A549 (cell line): ENCODE results near the gene PTGDS. TPM values are rescaled to one million over a fixed set of nuclear protein-coding genes. Genes with fewer than 3 reads are reported as not detected.

Experiments
- ATAC-seq, 2 experiments: fragments of 200-7000 bp in 1 of 2; fragments of >200 bp in 1 of 2; cut with Nextera tagmentation in 1 of 2; cut with Tn5 transposase in 1 of 2; 3 replicates each; pipeline versions ENCODE4 v1.8.0 to v1.9.1; 2018 to 2020; ENCODE audit warnings: mild to moderate bottlenecking in 1 of 2, moderate library complexity in 1 of 2
- CTCF ChIA-PET: fragments of 300-600 bp; sonication (Branson Sonifier 250); formaldehyde crosslinking; extraction: SDS; loops from one replicate; lab custom pipeline; 2021; ENCODE audit warnings: antibody characterized with exemption, inconsistent platforms; lab: Yijun Ruan, JAX
- POLR2A ChIA-PET: fragments of 350-600 bp; formaldehyde crosslinking; extraction: SDS; loops from one replicate; lab custom pipeline; 2021; ENCODE audit warnings: antibody characterized with exemption, inconsistent platforms; lab: Yijun Ruan, JAX
- DNase-seq, 2 experiments: peaks; one replicate each; pipeline versions ENCODE4 v3.0.0 to v3.0.0-alpha.2; 2011 to 2016; ENCODE audit warnings: low read depth in 1 of 2, low spot score in 1 of 2
- FAIRE-seq: peaks from 2 replicates; lab custom pipeline; 2011; peaks lifted over from hg19 to GRCh38; lab: Jason Lieb, UNC
- H3K27ac ChIP-seq, 2 experiments: fragments of >200 bp; sonication (Bioruptor Twin); formaldehyde crosslinking; 3 replicates each; pipeline ENCODE4 v1.5.1; 2016 to 2017
- H3K4me1 ChIP-seq: fragments of >200 bp; sonication (Bioruptor Twin); formaldehyde crosslinking; 3 replicates; pipeline ENCODE4 v1.6.1; 2016
- H3K4me2 ChIP-seq: fragments of >200 bp; sonication (Bioruptor Twin); formaldehyde crosslinking; 3 replicates; pipeline ENCODE4 v1.6.1; 2016
- H3K4me3 ChIP-seq: fragments of >200 bp; sonication (Bioruptor Twin); formaldehyde crosslinking; 3 replicates; pipeline ENCODE4 v1.5.1; 2016
- H3K9me3 ChIP-seq: fragments of >200 bp; sonication (Bioruptor Twin); formaldehyde crosslinking; 3 replicates; pipeline ENCODE4 v1.6.1; 2016
- CBX2 ChIP-seq: fragments of 200-600 bp; sonication (generic); IDR thresholded peaks from 2 replicates; pipeline ENCODE4 v1.6.1; 2016; ENCODE audit warnings: low read depth, mild to moderate bottlenecking, borderline replicate concordance
- CBX8 ChIP-seq: fragments of 200-600 bp; sonication (generic); IDR thresholded peaks from 2 replicates; pipeline ENCODE4 v1.6.1; 2016
- CHD2 ChIP-seq: fragments of 150-350 bp; IDR thresholded peaks from 2 replicates; pipeline ENCODE4 v1.6.1; 2014; ENCODE audit warnings: low read length; ENCODE audit not compliant: partially characterized antibody
- EHF ChIP-seq: fragments of 250-450 bp; sonication (Bioruptor Pico); IDR thresholded peaks from 2 replicates; pipeline ENCODE4 v1.5.0; 2020; ENCODE audit warnings: mild to moderate bottlenecking
- GATA3 ChIP-seq: IDR thresholded peaks from 2 replicates; pipeline ENCODE4 v1.6.1; 2012; ENCODE audit warnings: borderline replicate concordance
- HOXA7 ChIP-seq: fragments of 250-450 bp; sonication (Bioruptor Pico); IDR thresholded peaks from 2 replicates; pipeline ENCODE4 v1.5.0; 2020; ENCODE audit warnings: mild to moderate bottlenecking, moderate library complexity
- KDM5A ChIP-seq: fragments of 200-600 bp; sonication (generic); IDR thresholded peaks from 2 replicates; pipeline ENCODE4 v1.6.1; 2016; ENCODE audit warnings: antibody characterized with exemption, mild to moderate bottlenecking
- MAZ ChIP-seq: fragments of 150-350 bp; IDR thresholded peaks from 2 replicates; pipeline ENCODE4 v1.6.1; 2014; ENCODE audit warnings: antibody characterized with exemption, low read depth, low read length, borderline replicate concordance
- MYC ChIP-seq: IDR thresholded peaks from 2 replicates; pipeline ENCODE4 v1.6.1; 2012; ENCODE audit warnings: mild to moderate bottlenecking, inconsistent platforms, low read length, improper control_type of control experiment, borderline replicate concordance
- NFE2L2 ChIP-seq: fragments of 150-350 bp; conservative IDR thresholded peaks from 2 replicates; pipeline ENCODE4 v1.6.1; 2014; ENCODE audit warnings: low read length
- NPAS2 ChIP-seq: fragments of 250-450 bp; sonication (Bioruptor Pico); IDR thresholded peaks from 2 replicates; pipeline ENCODE4 v1.8.0; 2022; ENCODE audit warnings: mild to moderate bottlenecking, moderate library complexity, borderline replicate concordance
- PHF8 ChIP-seq: fragments of 200-600 bp; sonication (generic); IDR thresholded peaks from 2 replicates; pipeline ENCODE4 v1.6.1; 2016; ENCODE audit warnings: low read depth, mild to moderate bottlenecking, antibody characterized with exemption, moderate library complexity, borderline replicate concordance
- REST ChIP-seq: fragments of 200-600 bp; sonication (generic); IDR thresholded peaks from 2 replicates; pipeline ENCODE4 v1.6.1; 2016; ENCODE audit warnings: antibody characterized with exemption, mild to moderate bottlenecking, moderate library complexity
- SMC3 ChIP-seq: fragments of >200 bp; sonication (Bioruptor Twin); formaldehyde crosslinking; IDR thresholded peaks from 3 replicates; pipeline ENCODE4 v1.6.1; 2018; ENCODE audit warnings: inconsistent platforms
- TP53 ChIP-seq: fragments of 250-450 bp; sonication (Bioruptor Pico); IDR thresholded peaks from 2 replicates; pipeline ENCODE4 v1.5.0; 2021; ENCODE audit warnings: mild to moderate bottlenecking, moderate library complexity
- USF2 ChIP-seq: fragments of 450-650 bp; IDR thresholded peaks from 2 replicates; pipeline ENCODE4 v1.6.1; 2014; ENCODE audit warnings: antibody characterized with exemption
- ZFP36 ChIP-seq: fragments of 450-650 bp; IDR thresholded peaks from 2 replicates; pipeline ENCODE4 v1.6.1; 2014; ENCODE audit warnings: borderline replicate concordance; ENCODE audit not compliant: partially characterized antibody
- WGBS: methylation state at CpG from one replicate; pipeline ENCODE4 v1.1.6; 2017; ENCODE audit errors: missing lambda C conversion rate; 5-methylcytosine and 5-hydroxymethylcytosine counted together
- polyA plus RNA-seq, 4 experiments: library from polyadenylated mRNA; depleted of rRNA in 3 of 4; stranded (reverse); fragments of >200 nt; fragmentation: RNase III in 1 of 4; extraction: RNeasy Plus Mini Kit Qiagen cat#74134 plus additional on column Dnase treatment in 1 of 4; gene quantifications; 2 replicates in 3 of 4; 3 replicates in 1 of 4; pipeline ENCODE4 v1.2.3, GENCODE V29; 2011 to 2017
- TF ChIP-seq, protein P1 (sequence below): fragments of 250-450 bp; sonication (Bioruptor Pico); IDR thresholded peaks from 2 replicates; pipeline ENCODE4 v1.5.0; 2021; ENCODE audit warnings: mild to moderate bottlenecking, moderate library complexity, borderline replicate concordance
- TF ChIP-seq, protein P2 (sequence below): IDR thresholded peaks from 2 replicates; pipeline ENCODE4 v1.6.1; 2012
- TF ChIP-seq, protein P3 (sequence below): fragments of >200 bp; sonication (Bioruptor Twin); formaldehyde crosslinking; IDR thresholded peaks from 3 replicates; pipeline ENCODE4 v1.6.1; 2016

PTGDS gene
- polyA plus RNA-seq, 2 of the 4 experiments (the other 2 are of a cell fraction) = 0.26 to 0.31 TPM

DNA sequence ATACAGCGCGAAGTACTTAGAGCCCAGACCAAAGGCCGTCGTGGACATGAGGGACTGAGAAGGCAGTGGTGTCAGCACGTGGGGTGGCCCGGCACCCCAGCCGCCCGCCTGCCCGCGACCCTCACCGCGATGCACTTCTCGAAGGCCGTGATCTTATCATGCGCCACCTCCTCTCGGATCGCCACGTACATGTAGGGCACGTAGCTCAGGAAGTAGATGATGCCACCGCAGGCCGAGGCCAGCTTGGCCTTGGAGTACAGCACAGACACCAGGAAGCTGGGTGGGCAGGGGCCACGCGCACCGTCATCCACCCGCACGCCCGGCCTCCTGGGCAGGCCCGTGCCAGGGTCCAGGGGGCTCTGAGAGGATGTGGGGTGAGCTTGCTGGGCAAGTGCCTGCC, 39.8 kb downstream of the PTGDS start:
- Histone ChIP-seq H3K4me3 (no peak overlapping the region), H3K4me2 (no peak overlapping the region), H3K4me1 (no peaks in the 10 kb centered on the region), H3K27ac (no peak overlapping the region), H3K9me3 (no peaks in the 10 kb centered on the region)
- ATAC-seq = no peak
- CTCF ChIA-PET = interaction anchor here (0.8 to 7.6 kb wide), 5 partner anchors 13 to 51 kb away, joined by 3 to 62 read pairs (median 6); partner anchors contain the start of genes ABCA2, FUT7 and NPDC1
- DNase-seq = no peak
- POLR2A ChIA-PET = no interaction called here
- no peak for TF ChIP-seq SMC3
- TF ChIP-seq NFE2L2 = no peak
- no peak for TF ChIP-seq CHD2
- TF ChIP-seq CBX2 = no peak
- no peak for TF ChIP-seq ZFP36
- FAIRE-seq = no peak
- WGBS = 93% methylated on average over 21 of the region's 28 CpGs

GRCh38 chr9:137017791-137018497, 40.6 kb downstream of the PTGDS start:
- FAIRE-seq = no peak
- peaks cover 6% of the 10 kb centered on the region; the same call in 2 of the 3 replicates for H3K4me1 ChIP-seq
- H3K27ac ChIP-seq = no peak overlapping the region
- H3K4me2 ChIP-seq = no peak overlapping the region
- 95% methylated on average over 35 of the region's 45 CpGs for WGBS
- H3K4me3 ChIP-seq = no peak overlapping the region
- CTCF ChIA-PET = interaction anchor here (0.7 to 12.9 kb wide), 6 partner anchors 12 to 230 kb away, joined by 3 to 169 read pairs (median 4); partner anchors contain the start of genes ABCA2, AJM1 and FUT7
- POLR2A ChIA-PET = no interaction called here
- no peak for DNase-seq
- ATAC-seq = no peak
- TF ChIP-seq TP53 (CRISPR knock-in tag) = no peak
- TF ChIP-seq PHF8 = no peak
- no peak for TF ChIP-seq EHF (CRISPR knock-in tag)
- no peak for TF ChIP-seq USF2
- TF ChIP-seq, protein P1, sequence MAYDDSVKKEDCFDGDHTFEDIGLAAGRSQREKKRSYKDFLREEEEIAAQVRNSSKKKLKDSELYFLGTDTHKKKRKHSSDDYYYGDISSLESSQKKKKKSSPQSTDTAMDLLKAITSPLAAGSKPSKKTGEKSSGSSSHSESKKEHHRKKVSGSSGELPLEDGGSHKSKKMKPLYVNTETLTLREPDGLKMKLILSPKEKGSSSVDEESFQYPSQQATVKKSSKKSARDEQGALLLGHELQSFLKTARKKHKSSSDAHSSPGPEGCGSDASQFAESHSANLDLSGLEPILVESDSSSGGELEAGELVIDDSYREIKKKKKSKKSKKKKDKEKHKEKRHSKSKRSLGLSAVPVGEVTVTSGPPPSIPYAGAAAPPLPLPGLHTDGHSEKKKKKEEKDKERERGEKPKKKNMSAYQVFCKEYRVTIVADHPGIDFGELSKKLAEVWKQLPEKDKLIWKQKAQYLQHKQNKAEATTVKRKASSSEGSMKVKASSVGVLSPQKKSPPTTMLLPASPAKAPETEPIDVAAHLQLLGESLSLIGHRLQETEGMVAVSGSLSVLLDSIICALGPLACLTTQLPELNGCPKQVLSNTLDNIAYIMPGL (CRISPR knock-in tag) = no peak
- TF ChIP-seq CBX8 = no peak
- TF ChIP-seq HOXA7 (CRISPR knock-in tag) = no peak
- TF ChIP-seq, protein P2, sequence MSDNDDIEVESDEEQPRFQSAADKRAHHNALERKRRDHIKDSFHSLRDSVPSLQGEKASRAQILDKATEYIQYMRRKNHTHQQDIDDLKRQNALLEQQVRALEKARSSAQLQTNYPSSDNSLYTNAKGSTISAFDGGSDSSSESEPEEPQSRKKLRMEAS = no peak
- no peak for TF ChIP-seq NPAS2
- no peak for TF ChIP-seq GATA3
- TF ChIP-seq MYC = no peak
- no peak for TF ChIP-seq KDM5A
- TF ChIP-seq, protein P3, sequence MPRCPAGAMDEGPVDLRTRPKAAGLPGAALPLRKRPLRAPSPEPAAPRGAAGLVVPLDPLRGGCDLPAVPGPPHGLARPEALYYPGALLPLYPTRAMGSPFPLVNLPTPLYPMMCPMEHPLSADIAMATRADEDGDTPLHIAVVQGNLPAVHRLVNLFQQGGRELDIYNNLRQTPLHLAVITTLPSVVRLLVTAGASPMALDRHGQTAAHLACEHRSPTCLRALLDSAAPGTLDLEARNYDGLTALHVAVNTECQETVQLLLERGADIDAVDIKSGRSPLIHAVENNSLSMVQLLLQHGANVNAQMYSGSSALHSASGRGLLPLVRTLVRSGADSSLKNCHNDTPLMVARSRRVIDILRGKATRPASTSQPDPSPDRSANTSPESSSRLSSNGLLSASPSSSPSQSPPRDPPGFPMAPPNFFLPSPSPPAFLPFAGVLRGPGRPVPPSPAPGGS = no peak
- TF ChIP-seq REST = no peak
- TF ChIP-seq MAZ = no peak
- no peaks in the 10 kb centered on the region for H3K9me3 ChIP-seq
